CD4-positive, alpha-beta T cell treated with Interleukin-15 for 1 hour (primary cell): ENCODE data around the gene TBXAS1.

Experiments
- DNase-seq: peaks from one replicate; pipeline ENCODE4 v3.0.0-alpha.2; 2020

The TBXAS1 gene

GRCh38 chr7:139857791-139858190, 28.7 kb downstream of the TBXAS1 start:
- no peak for DNase-seq

DNA sequence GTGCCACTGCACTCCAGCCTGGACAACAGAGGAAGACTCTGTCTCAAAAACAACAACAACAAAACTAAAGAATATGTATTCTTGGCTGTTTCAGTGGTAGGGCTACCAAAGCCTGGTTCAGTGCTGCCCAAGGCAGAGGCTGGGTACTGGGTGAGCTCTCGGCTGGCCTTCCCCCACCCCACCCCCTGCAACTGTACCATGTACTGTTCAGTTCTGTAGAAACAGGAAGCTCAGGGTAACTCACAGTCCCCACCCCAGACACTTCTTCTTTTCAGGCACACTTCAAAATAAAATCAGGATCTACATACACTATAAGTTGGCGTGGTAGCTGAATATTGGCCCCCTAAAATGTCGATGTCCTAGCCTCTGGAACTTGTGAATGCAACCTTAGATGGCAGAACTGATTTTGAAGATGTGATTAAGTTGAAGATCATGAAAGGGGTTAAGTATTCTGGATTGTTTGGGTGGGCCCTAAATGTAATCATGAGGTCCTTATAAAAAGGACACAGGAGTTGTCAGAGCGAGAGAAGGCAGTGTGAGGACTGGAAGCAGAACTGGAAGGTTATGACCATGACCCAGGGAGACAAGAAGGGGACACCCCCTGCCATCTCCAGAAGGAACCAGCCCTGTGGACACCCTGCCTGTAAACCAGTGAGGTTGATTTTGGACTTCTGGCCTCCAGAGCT, 31.2 kb downstream of the TBXAS1 start:
- DNase-seq: peak; percentile 67

GRCh38 chr7:139861803-139862202, 32.7 kb downstream of the TBXAS1 start:
- DNase-seq: no peak

- DNase-seq: no peak
Observed at GRCh38 chr7:139866047-139866837, 37.2 kb downstream of the TBXAS1 start.

- DNase-seq: no peak
Observed at GRCh38 chr7:139867847-139868246, 38.8 kb downstream of the TBXAS1 start.

- no peak for DNase-seq
Observed at GRCh38 chr7:139869886-139870285, 40.8 kb downstream of the TBXAS1 start.

- DNase-seq: no peak
Observed at GRCh38 chr7:139870380-139870779, 41.3 kb downstream of the TBXAS1 start.

DNA sequence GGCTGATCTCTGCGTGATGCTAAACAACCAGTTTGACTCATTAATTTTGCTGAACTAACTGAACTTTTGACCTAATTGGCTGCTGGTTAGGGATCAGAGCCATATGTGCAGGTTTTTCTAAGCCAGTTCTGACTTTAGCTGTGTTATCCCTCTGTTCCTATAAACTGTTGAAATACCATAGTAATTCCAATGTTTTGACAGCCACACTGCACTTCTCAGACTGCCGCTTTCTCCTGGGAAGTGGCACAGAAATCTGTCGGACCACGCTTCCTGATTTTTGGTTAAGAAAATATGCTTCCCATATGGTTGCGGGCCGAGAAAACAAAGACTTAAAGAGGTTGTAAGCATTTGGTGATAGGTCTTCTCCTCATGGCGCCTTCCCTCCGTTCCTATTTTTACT, 42.3 kb downstream of the TBXAS1 start:
- DNase-seq: no peak

DNA sequence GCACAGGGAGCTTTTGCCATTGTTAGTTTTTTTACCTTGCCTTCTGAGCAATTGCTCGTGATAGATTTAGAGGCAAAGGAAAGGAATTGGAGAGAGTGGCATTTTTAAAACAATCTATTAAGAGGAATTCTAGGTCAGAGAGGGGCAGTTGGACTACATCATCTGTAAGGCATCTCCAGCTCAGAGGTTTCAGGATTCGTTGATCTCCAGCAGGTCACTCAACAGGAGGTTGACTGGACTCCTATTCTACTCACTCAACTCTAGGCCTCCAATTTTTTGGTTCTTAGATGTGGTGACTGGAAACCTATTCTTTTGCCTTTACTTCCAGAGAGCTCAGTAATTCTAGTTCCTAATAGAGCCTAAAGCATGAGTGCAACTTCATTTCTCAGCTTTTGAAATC, 42.8 kb downstream of the TBXAS1 start:
- no peak for DNase-seq

DNA sequence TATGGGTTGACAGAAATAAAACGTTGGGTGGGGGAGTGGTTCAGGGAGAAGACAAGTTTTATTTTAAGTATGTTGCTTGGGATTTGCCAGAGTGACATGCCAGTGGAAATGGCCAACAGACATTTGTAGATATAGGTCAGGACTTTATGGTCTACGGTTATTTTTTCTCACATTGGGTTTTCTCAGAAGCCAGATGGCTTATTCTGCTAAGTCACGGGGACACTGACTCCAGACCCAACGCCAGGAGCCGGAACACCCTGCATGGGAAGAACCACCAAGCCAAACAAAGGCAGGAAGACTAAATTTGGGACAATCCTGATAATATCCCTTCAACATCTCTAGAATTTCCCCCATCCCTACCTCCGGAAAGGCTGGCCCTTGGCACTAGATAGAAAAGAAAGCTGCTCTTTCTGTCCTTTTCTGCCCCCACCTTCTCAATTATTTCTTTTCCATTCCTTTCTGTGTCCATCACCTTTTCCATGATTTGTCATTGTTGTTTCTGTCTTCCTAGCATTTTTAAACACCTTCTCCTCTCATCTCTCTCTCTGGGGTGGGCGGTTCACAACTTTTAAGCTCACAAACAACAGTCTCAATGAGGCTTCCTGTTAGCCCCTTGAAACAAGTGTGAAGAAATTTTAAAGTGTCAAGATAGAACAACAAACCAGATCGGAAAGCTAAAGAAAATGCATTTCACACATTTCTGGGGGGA, 44.7 kb downstream of the TBXAS1 start:
- DNase-seq: no peak

DNA sequence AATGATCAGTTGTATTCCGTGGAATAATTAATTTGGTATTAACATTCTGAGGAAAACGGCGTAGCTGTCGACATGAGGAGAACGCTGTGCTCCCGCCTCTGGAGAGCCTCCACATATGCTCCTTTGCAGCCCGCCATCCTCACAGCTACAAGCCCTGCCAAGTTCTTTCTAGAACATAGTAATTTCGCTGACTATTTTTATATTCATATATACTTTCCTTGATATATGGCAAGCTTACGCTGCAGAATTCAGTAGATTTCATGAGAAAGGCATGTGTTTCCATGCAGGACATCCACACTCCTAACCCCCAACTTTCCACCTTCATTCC, 45.2 kb downstream of the TBXAS1 start:
- DNase-seq: no peak

DNA sequence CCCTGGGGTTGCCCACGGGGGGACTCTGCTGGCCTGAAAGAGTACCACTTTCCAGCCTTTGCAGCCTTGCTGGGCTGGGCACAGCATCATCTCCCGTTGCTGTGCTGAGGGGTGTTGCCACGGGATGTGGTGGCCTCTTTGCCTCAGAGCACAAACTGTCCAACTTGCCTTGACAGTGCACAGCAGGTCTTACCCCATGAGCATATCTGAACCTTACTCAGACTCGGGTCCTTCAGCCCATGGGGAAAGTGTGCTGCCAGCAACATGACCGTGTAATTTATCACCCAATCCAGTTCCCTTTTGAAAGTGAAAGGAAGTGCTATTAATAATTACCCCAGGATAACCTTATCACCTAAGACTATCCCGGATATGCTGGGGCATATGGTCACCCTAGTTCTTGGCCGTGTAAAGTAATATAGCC, 46.8 kb downstream of the TBXAS1 start:
- DNase-seq: peak; percentile 32

DNA sequence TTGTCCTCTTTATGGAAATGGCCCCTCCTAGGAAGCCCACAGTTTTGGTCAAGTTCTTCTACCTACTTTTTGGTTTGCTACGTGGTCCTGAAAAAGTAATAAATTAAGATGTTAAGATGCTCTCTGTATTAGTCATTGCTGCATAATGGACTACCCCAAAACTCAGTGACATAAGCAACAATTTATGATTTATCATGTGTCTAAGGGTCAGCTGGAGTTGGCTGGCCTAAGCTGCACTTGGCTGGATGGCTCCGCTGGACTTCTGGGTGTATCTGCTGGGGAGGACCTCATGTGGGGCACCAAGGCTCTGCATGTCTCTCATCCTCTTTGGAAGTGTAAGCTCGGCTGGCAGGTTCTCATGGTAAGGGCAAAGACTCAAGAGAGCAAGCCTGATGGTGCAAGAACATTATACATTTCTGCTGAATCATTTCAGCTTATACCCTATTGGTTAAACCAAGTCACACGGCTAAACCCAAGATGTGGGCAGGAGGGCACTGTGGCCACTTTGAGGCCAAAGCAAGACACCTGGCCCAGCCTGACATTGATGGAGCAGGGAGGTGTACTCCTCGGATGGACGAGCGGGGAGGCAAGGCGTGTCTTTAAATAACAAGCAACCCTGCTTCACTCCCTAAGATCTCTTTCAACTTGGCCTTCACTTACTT, 47.7 kb downstream of the TBXAS1 start:
- no peak for DNase-seq

- DNase-seq: no peak
Observed at GRCh38 chr7:139883814-139884213, 54.8 kb downstream of the TBXAS1 start.

DNA sequence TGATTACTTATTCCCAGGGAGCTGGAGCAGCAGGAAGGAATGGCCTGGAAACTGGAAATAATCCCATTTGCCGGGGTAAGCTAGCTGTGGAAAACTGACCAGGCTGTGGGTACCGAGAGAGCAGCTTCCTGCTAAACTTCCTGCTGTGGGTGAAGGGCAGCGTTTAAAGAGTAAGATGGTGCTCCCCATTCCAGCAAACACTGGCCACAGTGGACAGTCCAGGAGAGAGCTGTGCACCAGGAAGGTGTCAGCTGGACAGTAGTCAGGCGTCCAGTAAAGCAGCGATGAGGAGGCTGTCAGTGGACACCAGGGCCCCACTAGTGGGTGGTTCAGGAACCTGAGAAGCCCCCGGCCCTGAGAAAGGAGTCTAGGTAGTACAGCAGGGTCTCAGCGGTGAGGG, 55.4 kb downstream of the TBXAS1 start:
- no peak for DNase-seq

- DNase-seq: no peak
Observed at GRCh38 chr7:139885511-139885910, 56.4 kb downstream of the TBXAS1 start.

GRCh38 chr7:139886206-139886605, 57.1 kb downstream of the TBXAS1 start:
- DNase-seq: no peak

GRCh38 chr7:139886899-139887298, 57.8 kb downstream of the TBXAS1 start:
- no peak for DNase-seq

- DNase-seq: no peak
Observed at GRCh38 chr7:139887992-139888481, 59.0 kb downstream of the TBXAS1 start.

DNA sequence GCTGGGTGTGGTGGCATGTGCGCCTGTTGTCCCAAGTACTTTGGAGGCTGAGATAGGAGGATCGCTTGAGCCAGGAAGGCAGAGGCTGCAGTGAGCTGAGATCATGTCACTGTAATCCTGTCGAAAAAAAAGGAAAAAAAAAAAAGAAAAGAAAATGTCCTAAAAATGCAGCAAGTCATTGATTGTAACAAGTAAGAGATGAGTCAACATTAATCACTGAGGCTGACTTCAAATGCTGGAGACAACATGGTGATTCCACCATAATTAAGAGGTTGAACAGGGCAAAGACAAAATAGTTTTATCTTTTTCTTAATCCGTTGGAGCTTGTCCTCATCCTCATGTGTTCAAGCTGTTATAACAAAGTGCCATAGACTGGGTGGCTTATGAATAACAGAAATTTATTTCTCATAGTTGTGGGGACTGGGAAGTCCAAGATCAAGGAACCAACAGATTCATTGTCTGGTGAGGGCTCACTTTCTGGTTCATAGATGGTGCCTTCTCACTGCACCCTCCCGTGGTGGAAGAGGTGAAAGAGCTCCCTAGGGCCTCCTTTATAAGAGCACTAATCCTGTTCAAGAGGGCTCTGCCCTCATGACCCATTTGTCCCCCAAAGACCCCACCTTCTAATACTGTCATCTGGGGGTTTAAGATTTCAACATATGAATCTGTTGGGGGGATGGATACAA, 60.3 kb downstream of the TBXAS1 start:
- DNase-seq: no peak

- no peak for DNase-seq
Observed at GRCh38 chr7:139893461-139893860, 64.4 kb downstream of the TBXAS1 start.

- DNase-seq: no peak
Observed at GRCh38 chr7:139893999-139894398, 64.9 kb downstream of the TBXAS1 start.
